ENCODE results near the gene GJC1.
"Not testable (repeated sequence)": the region's sequence is repeated elsewhere in the genome, so short reads cannot be mapped to it uniquely, and the experiment has no call there.

Gene GJC1

GRCh38 chr17:44758414-44759085 lies 71.5 kb downstream of the GJC1 start, which contains the start of gene ADAM11:
Gene ADAM11, plus strand, starts transcription at chr17:44758988. Its CDS starts 212 bp downstream, at chr17:44759200.
- DNase-seq, result no peak

DNA sequence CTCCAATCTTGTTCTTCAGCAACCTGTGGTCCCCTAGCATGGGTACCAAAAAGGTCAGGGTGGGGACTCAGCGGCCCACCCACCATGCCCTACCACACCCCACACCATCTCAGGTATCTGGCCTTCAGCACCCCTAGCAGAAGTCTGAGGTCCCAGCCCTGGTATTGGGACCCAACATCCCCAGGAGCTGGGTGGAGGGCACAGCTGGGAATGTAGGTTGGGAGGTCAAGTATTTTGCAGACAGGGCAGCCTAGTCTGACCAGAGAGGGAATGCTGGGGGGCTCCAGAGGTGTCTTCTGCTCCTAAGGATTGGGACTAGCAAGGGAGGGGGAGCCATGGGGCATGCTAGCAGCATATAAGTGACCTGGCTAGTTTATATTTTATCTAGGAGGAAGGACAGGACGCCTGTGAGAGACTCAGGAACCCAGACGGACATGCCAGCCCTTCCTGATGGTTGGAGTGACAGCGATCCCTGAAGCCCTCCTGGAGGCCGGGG lies 72.1 kb downstream of the GJC1 start:
- DNase-seq, result no peak

DNA sequence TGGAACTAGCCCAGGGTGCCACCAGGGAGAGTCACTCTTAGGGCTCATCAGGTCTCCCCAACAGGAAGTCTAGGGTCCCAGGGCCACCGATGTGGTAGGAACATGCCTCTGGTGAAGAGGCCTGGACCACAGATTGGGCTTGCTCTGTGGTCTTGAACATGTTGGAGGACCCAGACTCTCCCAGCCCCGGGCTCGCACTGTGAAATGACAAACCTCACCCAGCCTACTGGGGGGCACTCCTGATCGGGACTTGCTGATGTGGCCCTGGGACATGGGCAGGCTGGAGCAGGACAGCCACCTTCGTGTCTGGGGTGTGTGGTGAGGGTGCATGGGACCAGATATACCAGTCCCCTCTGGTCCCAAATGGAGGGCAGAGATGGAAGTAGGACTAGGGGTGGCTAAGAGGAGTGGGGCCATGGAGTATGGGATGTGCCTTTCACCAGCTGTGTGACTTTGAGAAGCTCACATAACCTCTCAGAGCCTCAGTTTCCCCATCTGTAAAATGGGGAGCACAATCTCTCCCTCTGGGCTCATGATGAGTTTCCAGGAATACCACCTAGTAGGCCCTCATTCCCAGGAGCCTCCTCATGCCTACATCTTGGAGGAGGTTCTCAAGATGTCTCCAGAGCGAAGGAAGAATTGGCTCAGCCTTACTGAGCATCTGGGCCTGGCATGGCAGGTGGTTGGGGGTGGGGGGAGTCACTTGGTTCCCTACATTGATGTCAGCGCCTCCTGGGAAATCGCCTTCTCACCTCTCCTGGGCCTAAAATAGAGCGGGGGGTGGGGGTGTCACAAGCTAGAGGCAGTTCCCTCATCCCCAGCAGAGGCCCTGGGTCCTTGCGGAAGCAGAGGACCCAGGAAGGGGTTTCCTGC lies 72.8 kb downstream of the GJC1 start:
- no peak for DNase-seq

GRCh38 chr17:44755180-44755579 lies 74.9 kb downstream of the GJC1 start:
- not testable (repeated sequence) for DNase-seq

DNA sequence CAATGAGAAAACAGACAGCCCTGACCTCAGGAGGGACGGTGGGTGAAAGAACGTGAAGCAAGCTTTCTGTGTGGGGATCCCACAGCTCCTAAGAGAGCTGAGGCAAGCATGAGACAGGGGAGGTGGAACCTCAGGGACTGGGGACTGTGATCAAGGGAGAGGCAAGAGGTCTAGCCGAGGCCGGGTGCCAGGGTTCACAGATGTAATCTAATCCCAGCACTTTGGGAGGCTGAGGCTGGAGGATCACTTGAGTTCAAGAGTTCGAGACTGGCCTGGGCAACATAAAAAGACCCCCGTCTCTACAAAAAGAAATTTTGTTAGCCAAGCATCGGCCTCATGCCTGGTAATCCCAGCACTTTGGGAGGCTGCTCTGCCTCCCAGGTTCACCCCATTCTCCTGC lies 75.8 kb downstream of the GJC1 start:
- no peak for DNase-seq

GRCh38 chr17:44752953-44753861 lies 76.9 kb downstream of the GJC1 start:
- no peak for DNase-seq

GRCh38 chr17:44751806-44752205 lies 78.3 kb downstream of the GJC1 start:
- no peak for DNase-seq

DNA sequence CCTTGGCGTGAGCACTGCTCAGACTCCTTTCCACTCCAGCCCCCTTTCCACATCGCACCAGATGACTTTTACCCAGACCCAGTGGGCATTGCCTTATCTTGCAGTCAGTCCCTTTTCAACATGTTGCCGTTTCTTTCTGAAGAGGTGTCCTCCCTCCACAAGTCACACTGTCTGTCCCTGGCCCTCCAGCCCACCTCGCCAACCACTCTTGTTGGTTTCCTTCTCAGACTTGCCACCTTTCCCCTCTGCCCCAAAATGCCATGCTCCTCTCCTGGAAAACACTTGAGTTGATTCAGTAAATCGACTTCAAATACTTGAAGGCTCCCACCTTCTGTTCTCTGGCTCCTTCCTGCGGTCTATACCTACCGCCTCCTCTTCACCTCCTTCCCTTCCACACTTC lies 78.8 kb downstream of the GJC1 start:
- DNase-seq, result no peak

DNA sequence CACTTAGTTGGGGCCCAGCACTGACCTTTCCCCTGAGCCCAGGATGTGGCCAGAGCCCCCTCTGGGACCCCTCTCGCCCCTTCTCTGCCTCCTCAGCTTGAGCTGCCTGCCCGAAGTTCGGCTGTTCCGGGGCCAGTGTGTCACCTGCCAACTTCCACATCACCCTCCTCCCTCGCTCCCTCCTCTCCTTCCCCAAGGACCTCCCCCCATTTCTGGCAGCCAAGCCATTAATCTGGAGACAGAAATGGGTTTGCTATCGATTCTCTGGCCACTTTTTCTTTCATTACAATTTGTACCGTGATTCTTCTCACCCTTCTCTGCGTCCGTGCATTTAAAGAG lies 80.1 kb downstream of the GJC1 start:
- no peak for DNase-seq

DNA sequence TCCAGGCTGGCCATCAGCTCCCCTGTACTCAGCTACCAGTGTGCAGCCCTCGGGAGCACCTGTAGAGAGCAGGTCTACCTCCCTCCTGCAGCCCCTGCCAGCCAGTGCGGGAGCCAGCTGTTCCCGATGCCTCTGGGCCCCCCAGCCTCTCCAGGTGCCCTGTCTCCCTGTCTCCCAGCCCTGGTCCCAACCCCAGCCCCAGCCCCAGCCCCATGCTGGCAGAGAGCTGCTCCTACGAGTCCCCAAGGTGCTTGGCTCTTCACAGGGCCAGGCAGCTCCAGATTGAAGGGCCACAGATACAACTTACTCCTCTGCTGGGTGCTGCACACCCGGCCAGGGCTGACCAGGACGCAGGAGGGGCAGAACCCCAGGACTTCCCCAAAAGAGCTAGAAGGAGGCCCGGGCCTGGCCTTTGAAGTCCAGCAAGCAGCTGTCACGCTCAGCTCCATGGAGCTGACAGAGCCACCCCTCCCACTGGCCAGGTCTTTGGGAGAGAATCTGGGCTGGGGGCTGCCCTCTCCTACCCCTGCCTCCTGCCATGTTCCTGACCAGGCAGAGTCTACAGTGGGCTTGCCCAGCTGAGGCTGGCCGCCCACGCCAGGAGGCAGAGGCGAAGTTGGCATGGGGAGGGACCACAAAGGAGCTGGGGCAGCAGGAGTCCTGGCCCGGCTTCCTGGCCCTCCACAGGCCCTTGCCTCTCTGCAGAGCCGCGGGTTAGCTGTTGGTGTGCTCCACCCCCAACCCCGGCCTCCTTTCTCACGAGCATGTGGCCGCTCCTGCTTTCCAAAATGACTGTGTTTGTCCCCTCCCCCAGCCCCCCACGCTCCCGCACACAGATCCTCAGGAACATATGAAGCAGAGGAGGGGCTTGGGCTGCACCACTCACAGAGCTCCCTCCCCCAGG lies 80.8 kb downstream of the GJC1 start:
- DNase-seq, result no peak
